ENCODE results near the gene TSPAN10. TPM values are rescaled to one million over a fixed set of nuclear protein-coding genes. Genes with fewer than 3 reads are reported as not detected.
A peak's percentile ranks its signal among the peaks of the same experiment; 100 is the strongest.

The TSPAN10 gene
- polyA plus RNA-seq, 1 donor from 2014 or later = not detected

GRCh38 chr17:81666342-81667191 lies 29.6 kb downstream of the TSPAN10 start, which contains the start of the genes CCDC137 and OXLD1:
TSS of gene CCDC137 (plus strand) at chr17:81666737. CDS start at chr17:81666767, 30 bp downstream.
TSS of gene OXLD1 (minus strand) at chr17:81666605. CDS start at chr17:81666577, 28 bp downstream.
- H3K36me3 ChIP-seq (ENCODE audit: insufficient read depth, low read length) = no peaks in the 10 kb centered on the region
- no peaks in the 10 kb centered on the region for H3K9me2 ChIP-seq (ENCODE audit: insufficient read depth, low read length)
- no peaks in the 10 kb centered on the region for H3K27me3 ChIP-seq (ENCODE audit: insufficient read depth, low read depth, low read length)
- H3F3A ChIP-seq (ENCODE audit: insufficient read depth, low read length, poor library complexity, severe bottlenecking) = no peaks in the 10 kb centered on the region
- no peaks in the 10 kb centered on the region for H3K9me3 ChIP-seq (ENCODE audit: low read length)
- peak within 1 kb of the TSS; percentile 59 for H2AFZ ChIP-seq (ENCODE audit: low read depth, low read length)
- TF ChIP-seq, protein P1, sequence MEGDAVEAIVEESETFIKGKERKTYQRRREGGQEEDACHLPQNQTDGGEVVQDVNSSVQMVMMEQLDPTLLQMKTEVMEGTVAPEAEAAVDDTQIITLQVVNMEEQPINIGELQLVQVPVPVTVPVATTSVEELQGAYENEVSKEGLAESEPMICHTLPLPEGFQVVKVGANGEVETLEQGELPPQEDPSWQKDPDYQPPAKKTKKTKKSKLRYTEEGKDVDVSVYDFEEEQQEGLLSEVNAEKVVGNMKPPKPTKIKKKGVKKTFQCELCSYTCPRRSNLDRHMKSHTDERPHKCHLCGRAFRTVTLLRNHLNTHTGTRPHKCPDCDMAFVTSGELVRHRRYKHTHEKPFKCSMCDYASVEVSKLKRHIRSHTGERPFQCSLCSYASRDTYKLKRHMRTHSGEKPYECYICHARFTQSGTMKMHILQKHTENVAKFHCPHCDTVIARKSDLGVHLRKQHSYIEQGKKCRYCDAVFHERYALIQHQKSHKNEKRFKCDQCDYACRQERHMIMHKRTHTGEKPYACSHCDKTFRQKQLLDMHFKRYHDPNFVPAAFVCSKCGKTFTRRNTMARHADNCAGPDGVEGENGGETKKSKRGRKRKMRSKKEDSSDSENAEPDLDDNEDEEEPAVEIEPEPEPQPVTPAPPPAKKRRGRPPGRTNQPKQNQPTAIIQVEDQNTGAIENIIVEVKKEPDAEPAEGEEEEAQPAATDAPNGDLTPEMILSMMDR (IDR thresholded peaks at IDR 0.05; ENCODE audit: poor library complexity, severe bottlenecking) = peak; percentile 6
- TF ChIP-seq EZH2 (IDR thresholded peaks at IDR 0.05; ENCODE audit: borderline replicate concordance, insufficient read depth, low read length, poor library complexity, severe bottlenecking) (no peak), EP300 (conservative IDR thresholded peaks at IDR 0.05; ENCODE audit: poor library complexity, severe bottlenecking) (peak; percentile 20), RAD21 (conservative IDR thresholded peaks at IDR 0.05) (no peak), MXI1 (conservative IDR thresholded peaks at IDR 0.05; ENCODE audit: poor library complexity, severe bottlenecking) (peak; percentile 95), REST (IDR thresholded peaks at IDR 0.05; ENCODE audit: borderline replicate concordance) (peak; percentile 52), SMC3 (conservative IDR thresholded peaks at IDR 0.05; ENCODE audit: poor library complexity) (peak; percentile 22), TAF1 (IDR thresholded peaks at IDR 0.05; ENCODE audit: low read depth) (peak; percentile 48), POLR2AphosphoS5 (IDR thresholded peaks at IDR 0.05) (peak; percentile 89)
- H3K4me2 ChIP-seq (ENCODE audit: low read length) = peak within 1 kb of the TSS; percentile 92
- no peaks in the 10 kb centered on the region for H4K20me1 ChIP-seq (ENCODE audit: insufficient read depth)
- H3K4me3 ChIP-seq (ENCODE audit: low read length) = peak within 1 kb of the TSS; percentile 99
- H3K27ac ChIP-seq (ENCODE audit: low read length) = peak within 1 kb of the TSS; percentile 82
- H3K79me2 ChIP-seq (replicated peaks; ENCODE audit: insufficient read depth, low read length) = peaks cover 10% of the 10 kb centered on the region
- peak within 1 kb of the TSS; percentile 91 for H3K9ac ChIP-seq (ENCODE audit: low read length)

DNA sequence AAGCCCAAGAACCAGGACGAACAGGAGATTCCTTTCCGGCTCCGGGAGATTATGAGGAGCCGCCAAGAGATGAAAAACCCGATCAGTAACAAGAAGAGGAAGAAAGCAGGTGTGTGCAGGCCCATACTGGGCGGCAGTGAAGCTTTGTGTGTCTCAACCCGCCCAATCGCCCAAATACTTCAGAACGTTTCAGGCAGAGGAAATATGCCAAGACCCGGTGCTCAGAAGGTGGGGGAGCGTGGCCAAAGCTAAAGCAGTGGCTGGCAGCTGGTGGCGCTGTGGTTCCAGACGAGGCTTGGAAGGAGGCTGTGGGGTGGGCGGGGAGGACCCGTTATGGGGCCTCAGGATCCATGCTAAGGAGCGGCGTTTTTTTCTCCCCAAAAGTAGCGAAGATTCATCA lies 30.8 kb downstream of the TSPAN10 start:
- H3K4me2 ChIP-seq (ENCODE audit: low read length) = no peak overlapping the region
- peak overlapping the region; percentile 99 for H3K4me3 ChIP-seq (ENCODE audit: low read length)
- TF ChIP-seq RAD21 (conservative IDR thresholded peaks at IDR 0.05) (no peak), TAF1 (IDR thresholded peaks at IDR 0.05; ENCODE audit: low read depth) (no peak), MXI1 (conservative IDR thresholded peaks at IDR 0.05; ENCODE audit: poor library complexity, severe bottlenecking) (no peak), EP300 (conservative IDR thresholded peaks at IDR 0.05; ENCODE audit: poor library complexity, severe bottlenecking) (no peak), SMC3 (conservative IDR thresholded peaks at IDR 0.05; ENCODE audit: poor library complexity) (no peak), EZH2 (IDR thresholded peaks at IDR 0.05; ENCODE audit: borderline replicate concordance, insufficient read depth, low read length, poor library complexity, severe bottlenecking) (no peak), REST (IDR thresholded peaks at IDR 0.05; ENCODE audit: borderline replicate concordance) (no peak), POLR2AphosphoS5 (IDR thresholded peaks at IDR 0.05) (no peak)
- TF ChIP-seq, protein P1 (IDR thresholded peaks at IDR 0.05; ENCODE audit: poor library complexity, severe bottlenecking) = no peak

More for the DNA sequence above, 30.8 kb downstream of the TSPAN10 start:
- Histone ChIP-seq H3K9me3 (ENCODE audit: low read length) (no peaks in the 10 kb centered on the region), H3K9me2 (ENCODE audit: insufficient read depth, low read length) (no peaks in the 10 kb centered on the region), H3K79me2 (replicated peaks; ENCODE audit: insufficient read depth, low read length) (peaks cover 10% of the 10 kb centered on the region), H3F3A (ENCODE audit: insufficient read depth, low read length, poor library complexity, severe bottlenecking) (no peaks in the 10 kb centered on the region), H4K20me1 (ENCODE audit: insufficient read depth) (no peaks in the 10 kb centered on the region), H3K36me3 (ENCODE audit: insufficient read depth, low read length) (no peaks in the 10 kb centered on the region), H2AFZ (ENCODE audit: low read depth, low read length) (no peak overlapping the region), H3K9ac (ENCODE audit: low read length) (no peak overlapping the region), H3K27me3 (ENCODE audit: insufficient read depth, low read depth, low read length) (no peaks in the 10 kb centered on the region), H3K27ac (ENCODE audit: low read length) (no peak overlapping the region)

Data from neural cell (in vitro differentiated cells).